B cell (primary cell): ENCODE data around the gene SLC22A13.

ENCODE experiments used
- CTCF ChIP-seq: fragments of 200-600 bp; IDR thresholded peaks from one replicate; pipeline ENCODE4 v1.8.0; 2022; ENCODE audit warnings: antibody characterized with exemption, mild to moderate bottlenecking
- EZH2 ChIP-seq: IDR thresholded peaks from 2 replicates; pipeline ENCODE4 v1.6.1; 2012; ENCODE audit warnings: borderline replicate concordance, low read depth, mild to moderate bottlenecking, moderate library complexity, low read length; ENCODE audit not compliant: insufficient read depth, poor library complexity, severe bottlenecking

GRCh38 chr3:38311941-38312340 is 46.3 kb downstream of the SLC22A13 start:
- TF ChIP-seq CTCF (no peak), EZH2 (no peak)
